Neuronal stem cell (in vitro differentiated cells): ENCODE results near the gene RPL41.
A peak's percentile ranks its signal among the peaks of the same experiment; 100 is the strongest.

Experiments used
- DNase-seq: peaks from one replicate; pipeline ENCODE4 v3.0.0-alpha.2; 2013; ENCODE audit warnings: low spot score
- H2AFZ ChIP-seq: one replicate; pipeline ENCODE4 v1.6.1; 2013; ENCODE audit warnings: mild to moderate bottlenecking, low read length, inconsistent platforms
- H2AK5ac ChIP-seq: 2 replicates; pipeline ENCODE4 v1.6.1; 2013; ENCODE audit warnings: low read depth, mild to moderate bottlenecking, inconsistent platforms, low read length, moderate library complexity, mixed read lengths
- H2BK120ac ChIP-seq: 2 replicates; pipeline ENCODE4 v1.6.1; 2013; ENCODE audit warnings: low read depth, mild to moderate bottlenecking, inconsistent platforms, low read length, moderate library complexity, mixed read lengths
- H2BK12ac ChIP-seq: one replicate; pipeline ENCODE4 v1.6.1; 2013; ENCODE audit warnings: low read length, inconsistent platforms
- H2BK15ac ChIP-seq: 2 replicates; pipeline ENCODE4 v1.6.1; 2013; ENCODE audit warnings: mild to moderate bottlenecking, low read length, inconsistent platforms, mixed read lengths
- H2BK5ac ChIP-seq: one replicate; pipeline ENCODE4 v1.6.1; 2013; ENCODE audit warnings: inconsistent platforms, mild to moderate bottlenecking, low read length, moderate library complexity
- H3K14ac ChIP-seq: one replicate; pipeline ENCODE4 v1.6.1; 2013; ENCODE audit warnings: low read length, inconsistent platforms
- H3K18ac ChIP-seq: 2 replicates; pipeline ENCODE4 v1.6.1; 2013; ENCODE audit warnings: low read length, inconsistent platforms
- H3K23ac ChIP-seq: 2 replicates; pipeline ENCODE4 v1.6.1; 2013; ENCODE audit warnings: low read depth, mild to moderate bottlenecking, mixed read lengths, low read length, inconsistent platforms; ENCODE audit not compliant: poor library complexity
- H3K27ac ChIP-seq: replicated peaks from 3 replicates; pipeline ENCODE4 v1.5.1; 2013; ENCODE audit warnings: low read length, inconsistent platforms
- H3K27me3 ChIP-seq, 3 experiments: 2 replicates each; pipeline ENCODE4 v1.6.1; 2013; ENCODE audit warnings: low read length in 3 of 3, mild to moderate bottlenecking in 2 of 3, inconsistent platforms in 1 of 3, low read depth in 1 of 3, mixed read lengths in 1 of 3, moderate library complexity in 1 of 3; ENCODE audit not compliant: control insufficient read depth in 3 of 3, insufficient read depth in 3 of 3
- H3K36me3 ChIP-seq, 2 donors: replicated peaks in 1 of 2; 2 replicates each; pipeline ENCODE4 v1.6.1; 2013; ENCODE audit warnings: low read length in 2 of 2; ENCODE audit not compliant: control insufficient read depth in 2 of 2, insufficient read depth in 2 of 2
- H3K4ac ChIP-seq: 2 replicates; pipeline ENCODE4 v1.6.1; 2013; ENCODE audit warnings: inconsistent platforms, mild to moderate bottlenecking, low read length, moderate library complexity
- H3K4me1 ChIP-seq, 2 donors: 1 replicate in 1 of 2; 2 replicates in 1 of 2; pipeline ENCODE4 v1.6.1; 2013; ENCODE audit warnings: low read length in 2 of 2, low read depth in 1 of 2; ENCODE audit not compliant: control insufficient read depth in 2 of 2, insufficient read depth in 1 of 2
- H3K4me2 ChIP-seq: one replicate; pipeline ENCODE4 v1.6.1; 2013; ENCODE audit warnings: mild to moderate bottlenecking, low read length, inconsistent platforms; ENCODE audit not compliant: insufficient read depth, poor library complexity, severe bottlenecking
- H3K4me3 ChIP-seq, 2 donors: 2 replicates each; pipeline ENCODE4 v1.5.1; 2013; ENCODE audit warnings: low read length in 2 of 2, mild to moderate bottlenecking in 2 of 2, inconsistent platforms in 1 of 2, moderate library complexity in 1 of 2
- H3K79me1 ChIP-seq: one replicate; pipeline ENCODE4 v1.6.1; 2013; ENCODE audit warnings: low read depth, mild to moderate bottlenecking, inconsistent platforms, low read length, moderate library complexity
- H3K9ac ChIP-seq: one replicate; pipeline ENCODE4 v1.6.1; 2013; ENCODE audit warnings: mild to moderate bottlenecking, low read depth, low read length, inconsistent platforms; ENCODE audit not compliant: poor library complexity
- H3K9me3 ChIP-seq, 2 donors: replicated peaks in 1 of 2; 2 replicates each; pipeline versions ENCODE3 to v1.6.1; 2013; ENCODE audit warnings: low read length in 2 of 2, mild to moderate bottlenecking in 2 of 2, inconsistent platforms in 1 of 2, low read depth in 1 of 2, mixed read lengths in 1 of 2, moderate library complexity in 1 of 2; ENCODE audit not compliant: control insufficient read depth in 2 of 2, insufficient read depth in 1 of 2
- H4K8ac ChIP-seq: one replicate; pipeline ENCODE4 v1.6.1; 2013; ENCODE audit warnings: low read depth, mild to moderate bottlenecking, inconsistent platforms, low read length, moderate library complexity
- H4K91ac ChIP-seq: one replicate; pipeline ENCODE4 v1.6.1; 2013; ENCODE audit warnings: low read length, low read depth, mild to moderate bottlenecking, inconsistent platforms; ENCODE audit not compliant: poor library complexity
- WGBS, 2 donors: extraction: QIAGEN DNeasy Blood & Tissue Kit; methylation state at CpG; one replicate each; pipeline ENCODE4 v1.1.7; 2013; ENCODE audit warnings: missing lambda C conversion rate in 2 of 2, mixed read lengths in 1 of 2; ENCODE audit not compliant: insufficient read length in 2 of 2, insufficient replicate concordance in 1 of 2; ENCODE audit errors: extremely low coverage in 2 of 2; 5-methylcytosine and 5-hydroxymethylcytosine counted together

Gene RPL41

DNA sequence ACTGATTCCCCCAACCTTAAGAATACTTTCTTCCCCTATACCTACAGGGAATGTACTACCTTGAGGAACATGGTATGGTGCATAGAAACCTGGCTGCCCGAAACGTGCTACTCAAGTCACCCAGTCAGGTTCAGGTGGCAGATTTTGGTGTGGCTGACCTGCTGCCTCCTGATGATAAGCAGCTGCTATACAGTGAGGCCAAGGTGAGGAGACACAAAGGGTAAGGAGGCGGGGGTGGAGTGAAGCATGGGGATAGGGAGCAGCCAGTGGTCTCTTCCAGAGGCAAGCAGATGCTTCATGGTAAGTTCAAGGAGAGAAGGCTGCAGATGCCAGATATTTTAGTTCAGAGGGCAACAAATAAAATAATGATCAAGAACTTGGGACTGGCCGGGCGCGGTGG, 18.7 kb upstream of the RPL41 start:
- WGBS, 2 donors, result no CpG with 5 or more reads among the region's 6 CpGs
- Histone ChIP-seq H3K79me1 (no peaks in the 10 kb centered on the region), H3K9ac (no peak overlapping the region), H2BK12ac (no peak overlapping the region), H3K4me3 (peak overlapping the region in 1 of 2 donors; percentile 34), H2AK5ac (no peak overlapping the region), H2BK15ac (no peak overlapping the region), H3K18ac (no peak overlapping the region), H4K8ac (no peak overlapping the region), H3K4ac (no peak overlapping the region), H3K9me3 (peaks cover 0 to under 1% of the 10 kb centered on the region in 2 donors), H2BK120ac (no peak overlapping the region), H3K27me3 (peaks cover 0 to 18% (median 0%) of the 10 kb centered on the region in 3 experiments), H3K14ac (no peak overlapping the region), H4K91ac (no peak overlapping the region), H2AFZ (no peak overlapping the region), H3K4me2 (no peak overlapping the region), H3K36me3 (no peaks in the 10 kb centered on the region), H3K23ac (no peak overlapping the region), H3K4me1 (no peaks in the 10 kb centered on the region), H3K27ac (no peak overlapping the region), H2BK5ac (no peak overlapping the region)
- no peak for DNase-seq

DNA sequence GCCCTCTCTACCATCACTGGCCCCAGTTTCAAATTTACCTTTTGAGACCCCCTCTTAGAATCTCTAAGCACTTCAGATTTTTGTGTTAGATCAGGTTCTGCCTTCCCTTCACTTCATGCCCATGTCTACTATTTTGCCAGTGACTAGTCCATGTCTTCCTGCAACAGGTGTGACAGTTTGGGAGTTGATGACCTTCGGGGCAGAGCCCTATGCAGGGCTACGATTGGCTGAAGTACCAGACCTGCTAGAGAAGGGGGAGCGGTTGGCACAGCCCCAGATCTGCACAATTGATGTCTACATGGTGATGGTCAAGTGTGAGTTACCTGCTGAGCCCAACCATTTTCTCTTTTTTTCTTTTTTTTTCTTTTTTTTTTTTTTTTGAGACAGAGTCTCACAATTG, 17.8 kb upstream of the RPL41 start:
- no peak overlapping the region for H2BK120ac ChIP-seq
- no peak overlapping the region for H3K9ac ChIP-seq
- no peaks in the 10 kb centered on the region for H3K79me1 ChIP-seq
- H3K4ac ChIP-seq, result no peak overlapping the region
- H3K36me3 ChIP-seq, result no peaks in the 10 kb centered on the region
- no peak overlapping the region for H4K91ac ChIP-seq
- H3K18ac ChIP-seq, result no peak overlapping the region
- no peak overlapping the region for H2BK5ac ChIP-seq
- no peak overlapping the region for H2BK12ac ChIP-seq
- H3K4me1 ChIP-seq, result peaks cover 0 to 2% of the 10 kb centered on the region in 2 donors
- no peak overlapping the region for H3K14ac ChIP-seq
- H4K8ac ChIP-seq, result no peak overlapping the region
- WGBS, 2 donors, result no CpG with 5 or more reads among the region's 3 CpGs
- no peak overlapping the region for H3K27ac ChIP-seq
- no peak overlapping the region for H3K4me3 ChIP-seq
- peaks cover 0 to 18% (median 0%) of the 10 kb centered on the region in 3 experiments for H3K27me3 ChIP-seq
- no peak overlapping the region for H2BK15ac ChIP-seq
- no peaks in the 10 kb centered on the region for H3K9me3 ChIP-seq
- DNase-seq, result no peak
- no peak overlapping the region for H2AFZ ChIP-seq
- no peak overlapping the region for H3K23ac ChIP-seq
- no peak overlapping the region for H3K4me2 ChIP-seq
- H2AK5ac ChIP-seq, result no peak overlapping the region

DNA sequence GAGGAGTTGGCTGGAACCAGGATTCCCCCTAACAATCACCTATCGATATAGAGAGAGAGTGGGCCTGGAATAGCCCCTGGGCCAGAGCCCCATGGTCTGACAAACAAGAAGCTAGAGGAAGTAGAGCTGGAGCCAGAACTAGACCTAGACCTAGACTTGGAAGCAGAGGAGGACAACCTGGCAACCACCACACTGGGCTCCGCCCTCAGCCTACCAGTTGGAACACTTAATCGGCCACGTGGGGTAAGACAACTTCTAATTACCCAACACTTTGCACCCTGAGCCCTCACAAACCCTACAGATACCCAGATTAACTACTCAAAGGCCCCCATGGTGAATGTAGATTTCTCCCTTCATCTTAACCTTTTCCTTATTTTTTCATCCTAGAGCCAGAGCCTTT, 16.6 kb upstream of the RPL41 start:
- H4K8ac ChIP-seq, result no peak overlapping the region
- DNase-seq, result no peak
- H2BK5ac ChIP-seq, result no peak overlapping the region
- H2AFZ ChIP-seq, result no peak overlapping the region
- H3K4me1 ChIP-seq, result peaks cover 0 to 2% of the 10 kb centered on the region in 2 donors
- H3K27me3 ChIP-seq, result peaks cover 0 to 18% (median 0%) of the 10 kb centered on the region in 3 experiments
- H2BK15ac ChIP-seq, result no peak overlapping the region
- no peak overlapping the region for H3K18ac ChIP-seq
- H2BK12ac ChIP-seq, result no peak overlapping the region
- H3K4me2 ChIP-seq, result no peak overlapping the region
- H3K36me3 ChIP-seq, result no peaks in the 10 kb centered on the region
- H3K79me1 ChIP-seq, result peaks cover 4% of the 10 kb centered on the region
- no peak overlapping the region for H2AK5ac ChIP-seq
- H3K27ac ChIP-seq, result no peak overlapping the region
- no CpG with 5 or more reads among the region's 4 CpGs for WGBS, 2 donors
- H3K23ac ChIP-seq, result no peak overlapping the region
- H3K9ac ChIP-seq, result no peak overlapping the region
- H3K4me3 ChIP-seq, result no peak overlapping the region
- no peak overlapping the region for H2BK120ac ChIP-seq
- H3K4ac ChIP-seq, result no peak overlapping the region
- no peak overlapping the region for H4K91ac ChIP-seq
- H3K9me3 ChIP-seq, result no peaks in the 10 kb centered on the region
- H3K14ac ChIP-seq, result no peak overlapping the region

DNA sequence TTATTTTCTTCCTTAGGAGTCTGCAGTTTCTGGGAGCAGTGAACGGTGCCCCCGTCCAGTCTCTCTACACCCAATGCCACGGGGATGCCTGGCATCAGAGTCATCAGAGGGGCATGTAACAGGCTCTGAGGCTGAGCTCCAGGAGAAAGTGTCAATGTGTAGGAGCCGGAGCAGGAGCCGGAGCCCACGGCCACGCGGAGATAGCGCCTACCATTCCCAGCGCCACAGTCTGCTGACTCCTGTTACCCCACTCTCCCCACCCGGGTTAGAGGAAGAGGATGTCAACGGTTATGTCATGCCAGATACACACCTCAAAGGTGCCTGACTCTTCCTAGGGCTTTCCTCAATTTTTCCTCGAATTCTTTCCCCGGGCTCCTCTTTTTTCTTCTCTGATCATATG, 15.4 kb upstream of the RPL41 start:
- H3K79me1 ChIP-seq, result peaks cover 8% of the 10 kb centered on the region
- H3K4me1 ChIP-seq, result peaks cover 3 to 9% of the 10 kb centered on the region in 2 donors
- H2BK120ac ChIP-seq, result no peak overlapping the region
- no peak overlapping the region for H2BK12ac ChIP-seq
- no peak overlapping the region for H3K14ac ChIP-seq
- H4K91ac ChIP-seq, result peak overlapping the region; percentile 28
- no peak overlapping the region for H3K4me3 ChIP-seq
- H3K27ac ChIP-seq, result no peak overlapping the region
- H2AK5ac ChIP-seq, result no peak overlapping the region
- no peak overlapping the region for H4K8ac ChIP-seq
- no peak overlapping the region for H2BK5ac ChIP-seq
- no peak for DNase-seq
- no peak overlapping the region for H3K9ac ChIP-seq
- no peak overlapping the region for H3K4ac ChIP-seq
- no peak overlapping the region for H3K18ac ChIP-seq
- H3K36me3 ChIP-seq, result peaks cover 0 to 8% of the 10 kb centered on the region in 2 donors
- no peak overlapping the region for H2BK15ac ChIP-seq
- no peak overlapping the region for H2AFZ ChIP-seq
- no peak overlapping the region for H3K23ac ChIP-seq
- H3K4me2 ChIP-seq, result no peak overlapping the region
- no peaks in the 10 kb centered on the region for H3K9me3 ChIP-seq
- no CpG with 5 or more reads among the region's 14 CpGs for WGBS, 2 donors
- peaks cover 0 to 12% (median 0%) of the 10 kb centered on the region in 3 experiments for H3K27me3 ChIP-seq
